Measurements from ENCODE around the gene MCUB. TPM values are rescaled to one million over a fixed set of nuclear protein-coding genes. Genes with fewer than 3 reads are reported as not detected.
A peak's percentile ranks its signal among the peaks of the same experiment; 100 is the strongest.

MCUB gene
- total RNA-seq, 1 donor from 2014 or later, result 14.8 TPM

DNA sequence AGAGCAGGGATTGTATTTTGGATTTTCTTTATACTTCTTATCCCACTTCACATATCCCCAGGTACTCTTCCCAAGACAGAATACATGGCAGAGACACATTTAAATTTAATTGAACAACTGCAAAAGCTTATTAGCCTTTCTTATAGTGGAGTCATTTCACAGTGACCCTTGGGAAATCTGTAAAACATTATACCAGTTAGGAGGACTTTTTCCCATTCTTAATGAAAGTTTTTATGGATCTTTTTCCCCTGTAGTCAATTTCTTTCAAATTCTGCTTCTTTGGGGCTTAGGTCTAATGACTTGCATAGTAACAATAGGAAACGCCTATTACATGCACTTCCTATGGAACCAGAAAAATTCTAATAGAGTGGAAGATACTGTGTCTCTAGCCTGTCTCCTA is 14.6 kb upstream of the MCUB start:
- Mint-ChIP-seq H3K27me3 (ENCODE audit: unreplicated experiment) (no peaks in the 10 kb centered on the region), H3K27ac (ENCODE audit: unreplicated experiment) (no peak overlapping the region), H3K9me3 (ENCODE audit: unreplicated experiment) (no peaks in the 10 kb centered on the region), H3K36me3 (ENCODE audit: unreplicated experiment) (peaks cover 26% of the 10 kb centered on the region), H3K4me3 (ENCODE audit: unreplicated experiment) (no peak overlapping the region), H3K4me1 (ENCODE audit: unreplicated experiment) (peaks cover 6% of the 10 kb centered on the region)
- TF ChIP-seq CTCF (IDR thresholded peaks at IDR 0.05), result no peak
- DNase-seq (ENCODE audit: extremely low spot score, unreplicated experiment), result no peak

DNA sequence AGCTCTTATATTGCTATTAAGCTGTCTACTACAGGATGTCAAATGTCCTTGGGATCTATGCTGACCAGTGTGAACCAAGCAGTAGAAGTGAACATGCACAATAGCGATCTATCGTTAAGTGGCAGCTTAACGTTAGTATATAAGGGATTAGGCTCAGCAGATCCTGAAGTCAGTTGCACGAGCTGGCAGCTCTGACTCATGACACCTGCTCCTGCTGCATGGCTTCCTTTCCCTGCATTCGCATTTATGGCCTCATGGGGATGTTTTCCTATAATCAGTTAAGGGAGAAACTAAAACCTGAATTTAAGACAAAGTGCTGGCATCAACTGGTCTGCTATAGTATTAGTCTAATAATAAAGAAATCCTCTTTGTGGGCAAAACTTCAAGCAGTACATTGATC is 12.7 kb upstream of the MCUB start:
- H3K4me1 Mint-ChIP-seq (ENCODE audit: unreplicated experiment), result peaks cover 6% of the 10 kb centered on the region
- no peak overlapping the region for H3K4me3 Mint-ChIP-seq (ENCODE audit: unreplicated experiment)
- H3K27ac Mint-ChIP-seq (ENCODE audit: unreplicated experiment), result no peak overlapping the region
- no peak for TF ChIP-seq CTCF (IDR thresholded peaks at IDR 0.05)
- H3K27me3 Mint-ChIP-seq (ENCODE audit: unreplicated experiment), result no peaks in the 10 kb centered on the region
- no peaks in the 10 kb centered on the region for H3K9me3 Mint-ChIP-seq (ENCODE audit: unreplicated experiment)
- no peak for DNase-seq (ENCODE audit: extremely low spot score, unreplicated experiment)
- H3K36me3 Mint-ChIP-seq (ENCODE audit: unreplicated experiment), result peaks cover 20% of the 10 kb centered on the region

DNA sequence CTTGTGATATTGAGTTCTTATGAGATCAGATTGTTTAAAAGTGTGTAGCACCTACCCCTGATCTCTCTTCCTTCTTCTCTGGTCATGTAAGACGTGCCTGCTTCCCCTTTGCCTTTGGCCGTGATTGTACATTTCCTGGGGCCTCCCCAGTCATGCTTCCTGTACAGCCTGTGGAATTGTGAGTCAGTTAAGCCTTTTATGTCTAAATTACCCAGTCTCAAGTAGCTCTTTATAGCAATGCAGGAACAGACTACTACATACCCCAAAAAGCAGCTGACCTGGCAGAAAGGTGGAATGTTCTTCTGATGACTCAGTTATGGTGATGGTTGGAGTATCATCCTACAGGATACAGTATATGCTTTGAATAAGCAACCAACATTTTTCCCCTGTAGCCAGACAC is 11.4 kb upstream of the MCUB start:
- no peak overlapping the region for H3K4me3 Mint-ChIP-seq (ENCODE audit: unreplicated experiment)
- H3K4me1 Mint-ChIP-seq (ENCODE audit: unreplicated experiment), result peaks cover 6% of the 10 kb centered on the region
- H3K36me3 Mint-ChIP-seq (ENCODE audit: unreplicated experiment), result peaks cover 11% of the 10 kb centered on the region
- no peak for DNase-seq (ENCODE audit: extremely low spot score, unreplicated experiment)
- H3K27me3 Mint-ChIP-seq (ENCODE audit: unreplicated experiment), result no peaks in the 10 kb centered on the region
- H3K9me3 Mint-ChIP-seq (ENCODE audit: unreplicated experiment), result no peaks in the 10 kb centered on the region
- H3K27ac Mint-ChIP-seq (ENCODE audit: unreplicated experiment), result peak overlapping the region; percentile 32
- no peak for TF ChIP-seq CTCF (IDR thresholded peaks at IDR 0.05)

- H3K27ac Mint-ChIP-seq (ENCODE audit: unreplicated experiment), result no peak overlapping the region
- H3K4me1 Mint-ChIP-seq (ENCODE audit: unreplicated experiment), result peaks cover 6% of the 10 kb centered on the region
- H3K9me3 Mint-ChIP-seq (ENCODE audit: unreplicated experiment), result no peaks in the 10 kb centered on the region
- peaks cover 8% of the 10 kb centered on the region for H3K36me3 Mint-ChIP-seq (ENCODE audit: unreplicated experiment)
- H3K4me3 Mint-ChIP-seq (ENCODE audit: unreplicated experiment), result no peak overlapping the region
- TF ChIP-seq CTCF (IDR thresholded peaks at IDR 0.05), result no peak
- no peaks in the 10 kb centered on the region for H3K27me3 Mint-ChIP-seq (ENCODE audit: unreplicated experiment)
- no peak for DNase-seq (ENCODE audit: extremely low spot score, unreplicated experiment)
Measured at GRCh38 chr4:109552237-109552636, 7.8 kb upstream of the MCUB start.

DNA sequence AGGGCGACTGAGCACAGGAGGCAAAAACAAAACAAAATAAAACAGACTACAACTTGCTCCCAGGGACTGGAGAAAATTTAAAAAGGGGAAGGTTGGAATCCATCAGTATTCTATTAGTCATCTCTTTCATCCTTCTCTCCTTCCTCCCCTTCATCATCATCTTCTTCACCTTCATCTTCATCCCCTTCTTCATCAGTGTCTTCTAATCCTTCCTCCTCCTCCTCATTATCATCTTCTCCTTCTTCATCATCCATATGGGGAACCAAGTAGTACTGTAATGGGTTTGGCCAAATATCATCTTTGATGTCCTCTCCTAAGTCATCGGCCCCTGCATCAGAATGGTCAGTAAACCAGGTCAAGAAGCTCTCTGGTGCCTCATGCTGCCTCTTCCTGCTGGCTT is 6.9 kb upstream of the MCUB start:
- Mint-ChIP-seq H3K4me3 (ENCODE audit: unreplicated experiment) (no peak overlapping the region), H3K4me1 (ENCODE audit: unreplicated experiment) (peaks cover 6% of the 10 kb centered on the region), H3K9me3 (ENCODE audit: unreplicated experiment) (no peaks in the 10 kb centered on the region), H3K36me3 (ENCODE audit: unreplicated experiment) (peaks cover 5% of the 10 kb centered on the region), H3K27ac (ENCODE audit: unreplicated experiment) (no peak overlapping the region), H3K27me3 (ENCODE audit: unreplicated experiment) (no peaks in the 10 kb centered on the region)
- TF ChIP-seq CTCF (IDR thresholded peaks at IDR 0.05), result no peak
- no peak for DNase-seq (ENCODE audit: extremely low spot score, unreplicated experiment)
